ENCODE results near the gene NOP14.
A peak's percentile ranks its signal among the peaks of the same experiment; 100 is the strongest.
"Not testable (repeated sequence)": the region's sequence is repeated elsewhere in the genome, so short reads cannot be mapped to it uniquely, and the experiment has no call there.

NOP14 gene

DNA sequence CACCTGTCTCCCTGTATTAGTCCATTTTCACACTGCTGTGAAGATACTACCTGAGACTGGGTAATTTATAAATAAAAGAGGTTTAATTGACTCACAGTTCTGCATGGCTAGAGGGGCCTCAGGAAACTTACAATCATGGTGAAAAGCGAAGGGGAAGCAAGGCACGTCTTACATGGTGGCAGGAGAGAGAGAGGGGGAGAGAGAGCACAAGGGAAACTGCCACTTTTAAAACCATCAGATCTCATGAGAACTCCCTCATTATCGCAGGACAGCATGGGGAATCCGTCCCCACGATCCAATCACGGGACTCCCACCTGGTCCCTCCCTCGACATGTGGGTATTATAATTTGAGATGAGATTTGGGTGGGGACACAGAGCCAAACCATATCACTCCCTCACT is 20.5 kb upstream of the NOP14 start:
- H3K4me1 ChIP-seq (ENCODE audit: control insufficient read depth, insufficient read depth, low read length); H3K27me3 ChIP-seq (ENCODE audit: control insufficient read depth, insufficient read depth, low read length, poor library complexity, severe bottlenecking); H3K36me3 ChIP-seq (ENCODE audit: control insufficient read depth, insufficient read depth, low read length); H3K4me3 ChIP-seq (ENCODE audit: insufficient read depth, low read depth, low read length); H3K9me3 ChIP-seq (ENCODE audit: control insufficient read depth, low read length); H3K27ac ChIP-seq (ENCODE audit: insufficient read depth, low read depth, low read length, poor library complexity, severe bottlenecking): not testable (repeated sequence)
- 88 to 92% methylated on average over 7 of the region's 7 CpGs for WGBS, 2 experiments

DNA sequence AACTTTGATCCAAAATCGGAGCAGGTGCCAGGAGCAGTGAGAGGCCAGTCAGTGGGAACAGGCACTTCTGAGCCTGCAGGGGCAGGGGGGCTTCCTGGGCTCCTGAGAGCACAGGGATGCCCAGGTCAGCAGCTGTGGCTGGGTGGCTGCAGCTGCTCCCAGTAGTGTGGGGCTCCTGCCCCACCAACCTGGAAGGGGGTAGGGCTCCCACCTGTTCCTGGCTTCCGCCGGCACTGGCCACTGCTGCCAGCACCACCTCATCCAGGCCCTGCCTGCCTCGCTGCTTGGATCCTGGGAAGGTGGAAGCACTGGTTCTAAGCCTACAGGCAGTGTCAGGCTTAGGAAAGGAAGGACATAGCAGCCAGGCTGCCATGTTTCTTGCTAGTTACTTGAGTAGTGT is 18.8 kb upstream of the NOP14 start:
- H3K4me3 ChIP-seq (ENCODE audit: insufficient read depth, low read depth, low read length) = no peak overlapping the region
- no peaks in the 10 kb centered on the region for H3K9me3 ChIP-seq (ENCODE audit: control insufficient read depth, low read length)
- H3K4me1 ChIP-seq (ENCODE audit: control insufficient read depth, insufficient read depth, low read length) = no peaks in the 10 kb centered on the region
- H3K36me3 ChIP-seq (ENCODE audit: control insufficient read depth, insufficient read depth, low read length) = no peaks in the 10 kb centered on the region
- no peak overlapping the region for H3K27ac ChIP-seq (ENCODE audit: insufficient read depth, low read depth, low read length, poor library complexity, severe bottlenecking)
- no peaks in the 10 kb centered on the region for H3K27me3 ChIP-seq (ENCODE audit: control insufficient read depth, insufficient read depth, low read length, poor library complexity, severe bottlenecking)
- WGBS, 2 experiments = 91% methylated on average over 4 of the region's 4 CpGs

DNA sequence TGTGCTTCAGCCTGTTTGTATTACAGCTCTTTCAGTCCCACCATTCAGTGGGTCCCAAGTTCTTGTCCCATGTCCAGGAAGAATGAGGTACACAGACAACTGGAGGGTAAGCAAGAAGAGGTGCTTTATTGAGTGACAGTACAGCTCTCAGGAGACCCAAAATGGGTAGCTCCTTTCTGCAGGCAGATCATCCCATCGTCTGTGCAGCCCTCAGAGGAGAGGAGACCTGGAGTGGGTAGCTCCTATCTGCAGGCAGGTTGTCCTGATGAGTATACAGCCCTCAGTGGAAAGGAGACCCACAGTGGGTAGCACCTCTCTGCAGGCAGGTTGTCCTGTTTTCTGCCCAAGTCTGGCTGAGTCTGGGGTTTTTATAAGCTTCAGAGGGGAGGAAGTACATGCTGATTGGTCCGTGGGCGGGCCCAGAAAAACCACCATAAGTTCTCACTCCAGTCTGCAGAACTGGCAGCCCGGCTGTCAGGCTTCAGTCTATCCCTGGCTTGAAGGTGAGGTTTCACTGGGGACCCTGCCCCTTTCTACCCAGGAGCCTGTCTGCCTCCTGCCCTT is 18.1 kb upstream of the NOP14 start:
- Histone ChIP-seq H3K27ac (ENCODE audit: insufficient read depth, low read depth, low read length, poor library complexity, severe bottlenecking) (no peak overlapping the region), H3K4me3 (ENCODE audit: insufficient read depth, low read depth, low read length) (no peak overlapping the region), H3K9me3 (ENCODE audit: control insufficient read depth, low read length) (no peaks in the 10 kb centered on the region), H3K36me3 (ENCODE audit: control insufficient read depth, insufficient read depth, low read length) (no peaks in the 10 kb centered on the region), H3K27me3 (ENCODE audit: control insufficient read depth, insufficient read depth, low read length, poor library complexity, severe bottlenecking) (no peaks in the 10 kb centered on the region), H3K4me1 (ENCODE audit: control insufficient read depth, insufficient read depth, low read length) (no peaks in the 10 kb centered on the region)
- 82 to 89% methylated on average over 4 of the region's 4 CpGs for WGBS, 2 experiments

DNA sequence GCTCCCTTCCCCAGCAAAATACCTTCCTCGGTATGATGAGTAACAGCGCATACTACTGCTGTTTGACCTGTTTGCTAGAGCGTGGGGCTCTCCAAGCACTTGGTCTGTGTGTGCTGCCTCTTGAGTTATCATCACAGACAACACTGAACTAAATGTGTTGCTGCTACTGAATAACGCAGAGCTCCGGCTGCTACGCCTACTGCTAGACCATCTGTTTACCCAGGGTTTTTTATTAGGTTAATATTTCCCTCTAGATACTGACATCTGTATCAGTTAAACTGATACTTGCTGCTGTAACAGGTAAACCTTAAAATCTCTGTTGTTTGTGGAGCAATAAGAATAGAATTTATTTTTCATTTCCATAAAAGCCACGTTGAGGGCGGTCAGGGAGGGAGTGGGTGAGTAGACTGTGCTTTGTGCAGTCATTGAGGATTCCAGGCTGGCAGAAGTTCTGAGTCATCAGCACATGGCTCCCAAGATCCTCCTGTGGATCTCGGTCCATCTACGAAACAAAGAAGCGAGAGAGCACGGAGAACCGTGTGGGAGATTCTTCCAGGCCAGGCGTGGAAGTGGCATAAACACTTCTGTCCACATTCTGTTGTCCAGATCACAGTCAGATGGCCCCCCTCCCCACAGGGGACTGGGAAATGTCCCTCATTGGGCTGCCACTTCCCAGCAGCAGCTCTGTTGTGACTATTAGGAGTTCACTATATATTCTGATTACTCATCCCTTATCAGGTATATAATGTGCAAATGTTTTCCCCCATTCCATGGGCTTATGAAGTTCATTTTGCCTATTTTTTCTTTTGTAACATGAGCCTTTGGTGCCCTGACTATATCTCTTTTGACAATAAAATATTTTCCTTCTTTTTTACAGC is 14.2 kb upstream of the NOP14 start:
- Histone ChIP-seq H3K4me1 (ENCODE audit: control insufficient read depth, insufficient read depth, low read length) (no peaks in the 10 kb centered on the region), H3K36me3 (ENCODE audit: control insufficient read depth, insufficient read depth, low read length) (no peaks in the 10 kb centered on the region), H3K27ac (ENCODE audit: insufficient read depth, low read depth, low read length, poor library complexity, severe bottlenecking) (no peak overlapping the region), H3K9me3 (ENCODE audit: control insufficient read depth, low read length) (no peaks in the 10 kb centered on the region), H3K27me3 (ENCODE audit: control insufficient read depth, insufficient read depth, low read length, poor library complexity, severe bottlenecking) (no peaks in the 10 kb centered on the region), H3K4me3 (ENCODE audit: insufficient read depth, low read depth, low read length) (no peak overlapping the region)
- WGBS, 2 experiments = 88% methylated on average over 14 of the region's 14 CpGs

DNA sequence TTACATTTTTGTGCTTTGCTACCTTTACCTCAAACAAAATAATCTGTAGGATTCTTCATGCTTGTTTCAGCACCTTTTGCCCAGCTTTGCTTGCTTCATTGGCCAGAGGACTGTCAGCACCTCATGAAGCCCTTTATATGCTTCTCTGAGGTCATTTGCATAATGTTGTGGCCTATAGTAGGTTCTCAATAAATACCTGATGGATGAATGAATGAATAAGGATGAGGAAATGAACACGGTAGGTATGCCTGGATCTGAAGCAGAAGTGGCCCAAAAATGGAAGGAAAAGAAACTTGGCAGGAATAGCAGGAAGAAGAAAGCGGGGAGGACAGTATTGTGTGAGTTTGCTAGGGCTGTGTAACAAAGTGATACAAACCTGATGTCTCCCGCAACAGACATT is 8.1 kb upstream of the NOP14 start:
- H3K27me3 ChIP-seq (ENCODE audit: control insufficient read depth, insufficient read depth, low read length, poor library complexity, severe bottlenecking) = no peaks in the 10 kb centered on the region
- H3K4me1 ChIP-seq (ENCODE audit: control insufficient read depth, insufficient read depth, low read length) = no peaks in the 10 kb centered on the region
- H3K4me3 ChIP-seq (ENCODE audit: insufficient read depth, low read depth, low read length) = no peak overlapping the region
- no peak overlapping the region for H3K27ac ChIP-seq (ENCODE audit: insufficient read depth, low read depth, low read length, poor library complexity, severe bottlenecking)
- H3K36me3 ChIP-seq (ENCODE audit: control insufficient read depth, insufficient read depth, low read length) = no peaks in the 10 kb centered on the region
- no peaks in the 10 kb centered on the region for H3K9me3 ChIP-seq (ENCODE audit: control insufficient read depth, low read length)
- 94 to 96% methylated on average over 3 of the region's 3 CpGs for WGBS, 2 experiments

DNA sequence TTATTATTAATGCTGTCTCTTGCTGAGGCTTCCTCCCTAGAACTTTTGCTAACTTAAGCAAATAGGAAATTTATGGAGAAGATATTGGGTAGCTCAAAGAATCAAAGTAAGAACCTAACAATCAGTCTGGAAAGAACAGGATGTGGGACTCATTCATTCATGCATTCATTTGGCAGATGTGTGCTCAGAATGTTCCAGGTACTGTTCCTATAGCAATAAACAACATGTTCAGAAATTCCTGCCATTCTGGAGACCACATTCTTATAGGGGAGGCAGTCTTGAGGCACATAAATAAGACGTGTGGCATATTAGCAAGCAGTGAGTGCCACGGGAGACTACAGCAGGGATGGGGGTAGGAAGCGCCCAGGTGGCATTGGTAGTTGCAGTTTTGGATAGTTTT is 5.2 kb upstream of the NOP14 start:
- Histone ChIP-seq H3K4me3 (ENCODE audit: insufficient read depth, low read depth, low read length) (no peak overlapping the region), H3K36me3 (ENCODE audit: control insufficient read depth, insufficient read depth, low read length) (no peaks in the 10 kb centered on the region), H3K27me3 (ENCODE audit: control insufficient read depth, insufficient read depth, low read length, poor library complexity, severe bottlenecking) (peaks cover 13% of the 10 kb centered on the region), H3K27ac (ENCODE audit: insufficient read depth, low read depth, low read length, poor library complexity, severe bottlenecking) (no peak overlapping the region), H3K4me1 (ENCODE audit: control insufficient read depth, insufficient read depth, low read length) (no peaks in the 10 kb centered on the region), H3K9me3 (ENCODE audit: control insufficient read depth, low read length) (no peaks in the 10 kb centered on the region)
- 87% methylated on average over 3 of the region's 3 CpGs for WGBS, 2 experiments

DNA sequence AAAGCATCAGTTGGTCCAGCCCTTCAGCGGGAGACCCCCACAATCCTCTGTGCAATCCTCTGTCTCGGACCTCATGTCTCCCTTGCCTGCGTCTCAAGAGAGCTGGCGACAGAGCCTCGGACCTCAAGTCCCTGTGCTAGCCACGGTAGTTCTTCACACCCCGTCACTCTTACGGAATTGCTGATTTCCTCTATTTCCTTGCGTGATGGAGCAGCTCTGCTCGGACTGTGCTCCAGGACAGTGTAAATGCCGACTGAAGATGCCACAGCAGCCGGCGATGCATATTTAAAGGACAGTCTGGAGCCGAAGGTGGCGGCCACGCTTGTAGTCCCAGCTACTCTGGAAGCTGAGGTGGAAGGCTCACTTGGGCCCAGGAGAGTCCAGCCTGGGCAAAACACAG is 2.1 kb upstream of the NOP14 start:
- H3K27me3 ChIP-seq (ENCODE audit: control insufficient read depth, insufficient read depth, low read length, poor library complexity, severe bottlenecking) = peaks cover 13% of the 10 kb centered on the region
- H3K27ac ChIP-seq (ENCODE audit: insufficient read depth, low read depth, low read length, poor library complexity, severe bottlenecking) = no peak overlapping the region
- H3K36me3 ChIP-seq (ENCODE audit: control insufficient read depth, insufficient read depth, low read length) = no peaks in the 10 kb centered on the region
- no peak overlapping the region for H3K4me3 ChIP-seq (ENCODE audit: insufficient read depth, low read depth, low read length)
- 94 to 95% methylated on average over 16 of the region's 16 CpGs for WGBS, 2 experiments
- no peaks in the 10 kb centered on the region for H3K4me1 ChIP-seq (ENCODE audit: control insufficient read depth, insufficient read depth, low read length)
- no peaks in the 10 kb centered on the region for H3K9me3 ChIP-seq (ENCODE audit: control insufficient read depth, low read length)

DNA sequence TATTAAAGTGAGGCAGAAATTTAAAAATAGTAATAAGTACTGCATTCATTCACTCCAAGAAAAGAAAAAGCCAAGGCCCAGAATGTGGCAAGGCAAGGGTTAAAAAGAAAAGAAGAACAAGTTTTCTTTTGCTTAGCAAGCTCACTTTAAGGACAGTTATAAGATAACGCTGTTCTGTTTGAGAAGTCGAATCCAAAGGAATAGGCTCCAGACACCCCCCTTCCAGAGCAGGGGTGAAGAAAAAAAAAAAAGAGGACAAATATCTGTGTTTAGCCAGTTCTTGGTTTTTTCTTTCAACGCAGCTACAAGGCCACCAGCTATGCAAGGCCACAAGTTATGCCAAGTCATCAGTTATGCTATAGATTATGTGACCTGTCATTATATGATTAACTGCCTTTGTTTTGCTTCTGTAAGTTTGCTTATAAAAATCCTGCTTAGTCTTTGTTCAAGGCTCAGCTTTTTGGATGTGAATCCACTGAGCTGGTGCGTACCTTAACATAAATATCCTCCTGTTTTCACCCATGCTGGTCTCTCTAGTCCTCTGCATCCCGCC is 1.6 kb upstream of the NOP14 start:
- WGBS, 2 experiments = 94 to 98% methylated on average over 5 of the region's 5 CpGs
- Histone ChIP-seq H3K27me3 (ENCODE audit: control insufficient read depth, insufficient read depth, low read length, poor library complexity, severe bottlenecking) (peaks cover 13% of the 10 kb centered on the region), H3K4me1 (ENCODE audit: control insufficient read depth, insufficient read depth, low read length) (no peaks in the 10 kb centered on the region), H3K27ac (ENCODE audit: insufficient read depth, low read depth, low read length, poor library complexity, severe bottlenecking) (no peak overlapping the region), H3K9me3 (ENCODE audit: control insufficient read depth, low read length) (no peaks in the 10 kb centered on the region), H3K4me3 (ENCODE audit: insufficient read depth, low read depth, low read length) (no peak overlapping the region), H3K36me3 (ENCODE audit: control insufficient read depth, insufficient read depth, low read length) (no peaks in the 10 kb centered on the region)

DNA sequence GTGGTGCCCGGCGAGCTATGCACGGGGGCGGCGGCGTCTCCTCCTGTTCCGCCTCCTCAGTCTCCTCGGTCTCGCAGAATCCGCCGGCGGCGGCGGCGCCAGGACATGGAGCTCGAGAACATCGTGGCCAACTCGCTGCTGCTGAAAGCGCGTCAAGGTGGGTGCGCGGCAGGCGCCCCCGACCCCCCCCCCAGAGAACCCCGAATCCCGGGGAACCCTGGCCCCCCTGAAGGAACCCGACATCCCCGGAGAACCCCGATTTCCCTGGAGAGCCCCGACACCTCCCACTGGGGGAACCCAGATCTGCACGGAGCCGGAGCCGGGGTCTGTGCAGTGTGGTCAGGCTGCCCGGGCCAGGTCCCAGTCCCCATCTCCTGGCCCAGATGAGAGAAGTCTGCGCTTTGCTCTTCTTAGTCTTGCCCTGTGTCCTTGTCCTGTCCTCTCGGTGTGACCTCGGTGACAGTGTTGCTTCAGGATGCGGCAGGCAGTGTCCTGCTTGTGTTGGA is 813 bp upstream of the NOP14 start:
- H3K36me3 ChIP-seq (ENCODE audit: control insufficient read depth, insufficient read depth, low read length) = no peaks in the 10 kb centered on the region
- no peaks in the 10 kb centered on the region for H3K4me1 ChIP-seq (ENCODE audit: control insufficient read depth, insufficient read depth, low read length)
- H3K9me3 ChIP-seq (ENCODE audit: control insufficient read depth, low read length) = no peaks in the 10 kb centered on the region
- WGBS, 2 experiments = 8 to 9% methylated on average over 38 of the region's 38 CpGs
- no peak overlapping the region for H3K27ac ChIP-seq (ENCODE audit: insufficient read depth, low read depth, low read length, poor library complexity, severe bottlenecking)
- H3K4me3 ChIP-seq (ENCODE audit: insufficient read depth, low read depth, low read length) = peak overlapping the region; percentile 64
- H3K27me3 ChIP-seq (ENCODE audit: control insufficient read depth, insufficient read depth, low read length, poor library complexity, severe bottlenecking) = peaks cover 13% of the 10 kb centered on the region

DNA sequence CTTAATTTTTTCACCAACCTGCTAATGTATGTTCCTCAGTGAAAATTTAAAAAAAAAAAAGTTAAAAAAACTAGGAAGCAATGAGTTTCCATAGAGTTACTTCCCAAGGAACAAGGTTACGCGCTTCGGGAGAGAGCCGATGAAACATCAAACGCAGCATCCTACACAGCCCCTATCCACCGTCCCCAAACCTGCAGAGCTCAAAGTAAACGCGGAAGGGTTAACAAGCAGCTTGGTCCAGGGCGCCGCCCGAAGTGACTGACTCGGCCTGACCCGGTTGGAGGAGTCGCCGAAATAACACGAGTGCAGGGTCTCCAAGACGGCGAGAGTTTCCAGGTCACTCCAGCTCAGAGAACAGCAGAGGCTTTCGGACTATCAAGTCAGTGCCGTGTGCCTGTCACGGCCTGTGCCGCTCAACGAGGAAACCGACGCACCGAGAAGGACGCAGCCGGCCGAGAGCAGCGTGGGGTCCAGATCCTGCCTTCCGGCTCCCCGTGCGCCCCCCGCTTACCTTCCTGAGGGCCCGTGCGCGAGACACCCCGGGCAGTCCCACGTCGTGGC is 512 bp downstream of the NOP14 start:
- Histone ChIP-seq H3K27ac (ENCODE audit: insufficient read depth, low read depth, low read length, poor library complexity, severe bottlenecking) (peak overlapping the region; percentile 78), H3K27me3 (ENCODE audit: control insufficient read depth, insufficient read depth, low read length, poor library complexity, severe bottlenecking) (peaks cover 13% of the 10 kb centered on the region), H3K4me1 (ENCODE audit: control insufficient read depth, insufficient read depth, low read length) (no peaks in the 10 kb centered on the region), H3K9me3 (ENCODE audit: control insufficient read depth, low read length) (no peaks in the 10 kb centered on the region), H3K36me3 (ENCODE audit: control insufficient read depth, insufficient read depth, low read length) (peaks cover 4% of the 10 kb centered on the region), H3K4me3 (ENCODE audit: insufficient read depth, low read depth, low read length) (peak overlapping the region; percentile 64)
- 1% methylated on average over 40 of the region's 40 CpGs for WGBS, 2 experiments
